Spinal cord (tissue), 10 donors: ENCODE results near the gene PACRG. TPM values are rescaled to one million over a fixed set of nuclear protein-coding genes. Genes with fewer than 3 reads are reported as not detected.

Experiments
- DNase-seq, 6 donors: peaks; one replicate each; pipeline versions ENCODE4 v3.0.0 to v3.0.0-alpha.2; 2013 to 2015; ENCODE audit warnings: low spot score in 6 of 6, low read depth in 4 of 6
- H3K27ac ChIP-seq: one replicate; pipeline ENCODE4 v1.5.1; 2013; ENCODE audit warnings: low read depth, low read length, control low read depth
- H3K27me3 ChIP-seq: one replicate; pipeline ENCODE4 v1.6.1; 2013; ENCODE audit warnings: low read length; ENCODE audit not compliant: control insufficient read depth, insufficient read depth
- H3K36me3 ChIP-seq: one replicate; pipeline ENCODE4 v1.6.1; 2013; ENCODE audit warnings: low read length; ENCODE audit not compliant: control insufficient read depth, insufficient read depth
- H3K4me1 ChIP-seq: one replicate; pipeline ENCODE4 v1.6.1; 2013; ENCODE audit warnings: low read length; ENCODE audit not compliant: control insufficient read depth, insufficient read depth
- H3K4me3 ChIP-seq: one replicate; pipeline ENCODE4 v1.5.1; 2013; ENCODE audit warnings: low read depth, low read length, control low read depth
- H3K9me3 ChIP-seq: one replicate; pipeline ENCODE4 v1.6.1; 2013; ENCODE audit warnings: low read length; ENCODE audit not compliant: control insufficient read depth, insufficient read depth
- WGBS: methylation state at CpG from one replicate; pipeline ENCODE4 v1.1.5; 2013; ENCODE audit warnings: missing lambda C conversion rate; ENCODE audit not compliant: insufficient coverage; 5-methylcytosine and 5-hydroxymethylcytosine counted together
- polyA plus RNA-seq, 2 donors: library from polyadenylated mRNA; unstranded; fragments of 120-200 nt; gene quantifications; one replicate each; pipeline ENCODE4 v1.2.1, GENCODE V29; 2013; ENCODE audit not compliant: insufficient read length in 2 of 2
- total RNA-seq, 2 donors: library from RNA; depleted of rRNA in 1 of 2; stranded (reverse); fragments of 120-200 nt in 1 of 2; fragments of >200 nt in 1 of 2; gene quantifications; one replicate each; pipeline versions ENCODE4 v1.2.3 to v1.2.4, GENCODE V29; 2013 to 2014
- donor health status: healthy.

The PACRG gene
- total and polyA plus RNA-seq, 4 donors = 9.5 to 21.2 (median 17.8) TPM

DNA sequence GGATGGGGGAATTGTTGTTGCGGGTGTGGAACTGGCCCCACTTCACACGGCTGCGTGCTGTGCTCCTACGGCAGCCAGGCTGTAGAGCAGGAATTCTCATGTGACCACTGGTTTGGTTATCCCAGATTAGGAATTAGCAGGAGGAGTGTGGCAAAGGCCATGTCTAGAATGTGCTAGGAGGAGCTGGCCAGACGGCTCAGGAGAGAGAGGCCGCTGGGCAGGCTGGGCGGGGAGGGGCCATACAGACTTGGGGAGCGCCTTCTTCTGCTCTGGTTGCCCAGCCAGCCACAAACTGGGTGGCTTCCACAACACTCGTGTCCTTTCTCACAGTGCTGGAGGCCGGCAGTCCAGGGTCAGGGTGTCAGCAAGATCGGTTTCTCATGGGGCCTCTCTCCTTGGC, 441.7 kb downstream of the PACRG start:
- Histone ChIP-seq H3K4me1 (peaks cover 11% of the 10 kb centered on the region), H3K27me3 (no peaks in the 10 kb centered on the region), H3K36me3 (no peaks in the 10 kb centered on the region), H3K9me3 (peaks cover 2% of the 10 kb centered on the region), H3K4me3 (no peak overlapping the region), H3K27ac (no peak overlapping the region)
- no peak for DNase-seq
- WGBS = 96% methylated on average over 11 of the region's 11 CpGs

GRCh38 chr6:163170294-163170883, 442.6 kb downstream of the PACRG start:
- H3K27me3 ChIP-seq = no peaks in the 10 kb centered on the region
- DNase-seq = no peak
- H3K9me3 ChIP-seq = peaks cover 2% of the 10 kb centered on the region
- WGBS = 95% methylated on average over 13 of the region's 14 CpGs
- peaks cover 6% of the 10 kb centered on the region for H3K4me1 ChIP-seq
- H3K4me3 ChIP-seq = no peak overlapping the region
- H3K27ac ChIP-seq = no peak overlapping the region
- H3K36me3 ChIP-seq = no peaks in the 10 kb centered on the region

DNA sequence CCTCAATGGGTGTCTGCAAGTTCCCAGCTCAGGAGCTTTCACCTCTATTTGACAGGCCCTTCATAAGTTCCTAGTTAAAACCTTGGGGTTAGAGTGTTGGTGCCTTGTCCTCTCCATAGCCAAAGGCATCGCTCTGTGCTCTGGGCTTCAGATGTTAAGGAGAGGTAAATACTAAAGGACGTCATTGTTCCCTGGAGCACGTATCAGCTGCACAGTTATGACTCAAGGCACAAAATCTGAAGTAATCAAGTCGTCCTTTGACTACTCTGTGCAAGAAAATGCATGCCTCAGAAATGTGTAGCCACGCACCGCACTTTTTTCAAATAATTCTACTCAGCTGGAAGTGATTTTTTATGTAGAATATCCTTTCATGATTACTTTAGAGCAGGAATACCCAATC, 446.0 kb downstream of the PACRG start:
- peaks cover 2% of the 10 kb centered on the region for H3K9me3 ChIP-seq
- H3K4me3 ChIP-seq = no peak overlapping the region
- peaks cover 9% of the 10 kb centered on the region for H3K4me1 ChIP-seq
- H3K27ac ChIP-seq = no peak overlapping the region
- DNase-seq = no peak
- no peaks in the 10 kb centered on the region for H3K36me3 ChIP-seq
- H3K27me3 ChIP-seq = no peaks in the 10 kb centered on the region
- 100% methylated on average over 2 of the region's 6 CpGs for WGBS

- peaks cover 20% of the 10 kb centered on the region for H3K4me1 ChIP-seq
- WGBS = 83% methylated on average over 3 of the region's 4 CpGs
- H3K27me3 ChIP-seq = no peaks in the 10 kb centered on the region
- no peak overlapping the region for H3K4me3 ChIP-seq
- DNase-seq = no peak
- H3K27ac ChIP-seq = no peak overlapping the region
- H3K9me3 ChIP-seq = no peaks in the 10 kb centered on the region
- no peaks in the 10 kb centered on the region for H3K36me3 ChIP-seq
These were observed 447.5 kb downstream of the PACRG start for GRCh38 chr6:163175301-163175700.

GRCh38 chr6:163176097-163176496, 448.3 kb downstream of the PACRG start:
- no peak for DNase-seq
- H3K9me3 ChIP-seq = no peaks in the 10 kb centered on the region
- no peaks in the 10 kb centered on the region for H3K27me3 ChIP-seq
- H3K4me1 ChIP-seq = peaks cover 28% of the 10 kb centered on the region
- WGBS = no CpG with 5 or more reads among the region's 3 CpGs
- no peaks in the 10 kb centered on the region for H3K36me3 ChIP-seq
- no peak overlapping the region for H3K4me3 ChIP-seq
- H3K27ac ChIP-seq = no peak overlapping the region

DNA sequence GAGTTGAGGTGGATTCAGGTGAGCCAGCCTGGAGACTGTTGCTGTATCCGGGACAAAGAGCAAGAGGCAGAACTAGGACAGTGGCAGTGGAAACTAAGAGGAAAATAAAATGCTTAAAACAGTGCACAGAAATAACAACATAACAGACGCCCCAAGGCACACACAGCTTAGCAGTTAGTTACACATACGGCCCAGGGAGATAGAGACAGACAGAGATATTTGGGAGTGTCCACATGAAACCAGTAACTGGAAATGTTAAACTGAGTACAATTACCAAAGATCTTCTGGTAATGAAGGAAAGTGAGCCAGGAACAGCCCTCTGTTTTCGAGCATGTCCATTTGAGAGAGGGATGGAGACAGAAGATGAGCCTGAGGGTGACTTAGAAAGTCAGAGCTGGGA, 449.2 kb downstream of the PACRG start:
- Histone ChIP-seq H3K27ac (peak overlapping the region; percentile 2), H3K4me1 (peaks cover 35% of the 10 kb centered on the region), H3K4me3 (no peak overlapping the region), H3K36me3 (no peaks in the 10 kb centered on the region), H3K9me3 (no peaks in the 10 kb centered on the region), H3K27me3 (no peaks in the 10 kb centered on the region)
- WGBS = 75% methylated on average over 1 of the region's 4 CpGs
- DNase-seq = no peak

GRCh38 chr6:163177892-163178420, 450.2 kb downstream of the PACRG start:
- Histone ChIP-seq H3K4me1 (peaks cover 38% of the 10 kb centered on the region), H3K27ac (no peak overlapping the region)

GRCh38 chr6:163179061-163179460, 451.3 kb downstream of the PACRG start:
- Histone ChIP-seq H3K27me3 (no peaks in the 10 kb centered on the region), H3K4me1 (peaks cover 41% of the 10 kb centered on the region), H3K27ac (no peak overlapping the region), H3K4me3 (no peak overlapping the region), H3K36me3 (no peaks in the 10 kb centered on the region), H3K9me3 (no peaks in the 10 kb centered on the region)
- DNase-seq = no peak
- WGBS = 75% methylated on average over 4 of the region's 9 CpGs

More at GRCh38 chr6:163177892-163178420, 450.2 kb downstream of the PACRG start:
- no peaks in the 10 kb centered on the region for H3K9me3 ChIP-seq
- DNase-seq = no peak
- H3K36me3 ChIP-seq = no peaks in the 10 kb centered on the region
- H3K27me3 ChIP-seq = no peaks in the 10 kb centered on the region
- no peak overlapping the region for H3K4me3 ChIP-seq
- WGBS = 89% methylated on average over 3 of the region's 11 CpGs

- Histone ChIP-seq H3K4me3 (no peak overlapping the region), H3K9me3 (no peaks in the 10 kb centered on the region), H3K27ac (no peak overlapping the region), H3K27me3 (no peaks in the 10 kb centered on the region), H3K36me3 (no peaks in the 10 kb centered on the region), H3K4me1 (peaks cover 44% of the 10 kb centered on the region)
- no peak for DNase-seq
- 84% methylated on average over 5 of the region's 7 CpGs for WGBS
These were observed 451.9 kb downstream of the PACRG start for GRCh38 chr6:163179721-163180120.

GRCh38 chr6:163180874-163181541, 453.2 kb downstream of the PACRG start:
- WGBS = 47% methylated on average over 12 of the region's 17 CpGs
- H3K27me3 ChIP-seq = no peaks in the 10 kb centered on the region
- peak in 5 of 6 donors; percentile 70 to 94 (median 79) for DNase-seq
- H3K4me1 ChIP-seq = peaks cover 54% of the 10 kb centered on the region
- no peaks in the 10 kb centered on the region for H3K9me3 ChIP-seq
- H3K4me3 ChIP-seq = peak overlapping the region; percentile 24
- no peaks in the 10 kb centered on the region for H3K36me3 ChIP-seq
- H3K27ac ChIP-seq = peak overlapping the region; percentile 77
